NB4 (cell line): ENCODE measurements around the gene TAF12.
"Not testable (repeated sequence)": the region's sequence is repeated elsewhere in the genome, so short reads cannot be mapped to it uniquely, and the experiment has no call there.

Experiments used
- CTCF ChIP-seq: IDR thresholded peaks from one replicate; pipeline ENCODE4 v1.5.1; 2012; ENCODE audit warnings: low read depth, low read length
- MAX ChIP-seq: IDR thresholded peaks from 2 replicates; pipeline ENCODE4 v1.6.1; 2011; ENCODE audit warnings: low read depth, low read length
- MYC ChIP-seq: IDR thresholded peaks from 2 replicates; pipeline ENCODE4 v1.6.1; 2011; ENCODE audit warnings: low read depth, low read length
- POLR2A ChIP-seq: IDR thresholded peaks from 2 replicates; pipeline ENCODE4 v1.6.1; 2011; ENCODE audit warnings: mild to moderate bottlenecking; ENCODE audit not compliant: insufficient read length; ENCODE audit errors: extremely low read depth

DNA sequence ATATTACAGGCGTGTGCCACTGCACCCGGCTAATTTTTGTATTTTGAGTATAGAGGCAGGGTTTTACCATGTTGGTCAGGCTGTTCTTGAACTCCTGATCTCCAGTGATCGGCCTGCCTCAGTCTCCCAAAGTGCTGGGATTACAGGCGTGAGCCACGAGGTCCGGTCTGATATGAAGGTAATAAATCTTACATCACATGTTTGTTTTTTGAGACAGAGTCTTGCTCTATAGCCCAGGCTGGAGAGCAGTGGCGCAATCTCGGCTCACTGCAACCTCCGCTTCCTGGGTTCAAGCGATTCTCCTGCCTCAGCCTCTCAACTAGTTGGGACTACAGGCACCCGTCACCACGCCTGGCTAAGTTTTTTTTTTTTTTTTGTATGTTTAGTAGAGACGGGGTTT, 10.2 kb upstream of the TAF12 start:
- not testable (repeated sequence) for TF ChIP-seq CTCF, MAX, POLR2A, MYC
